GM12891 (cell line): ENCODE data around the gene PLCB1. TPM values are rescaled to one million over a fixed set of nuclear protein-coding genes. Genes with fewer than 3 reads are reported as not detected.
"Not testable (repeated sequence)": the region's sequence is repeated elsewhere in the genome, so short reads cannot be mapped to it uniquely, and the experiment has no call there.

Experiments used
- DNase-seq: peaks from one replicate; pipeline ENCODE4 v3.0.0; 2011; ENCODE audit warnings: low spot score; ENCODE audit not compliant: insufficient read length
- FAIRE-seq: peaks from 2 replicates; lab custom pipeline; 2011; peaks lifted over from hg19 to GRCh38; lab: Jason Lieb, UNC
- PAX5 ChIP-seq: IDR thresholded peaks from 2 replicates; pipeline ENCODE4 v1.6.1; 2011; ENCODE audit warnings: low read length, moderate library complexity, mild to moderate bottlenecking; ENCODE audit not compliant: insufficient read depth, severe bottlenecking
- POLR2A ChIP-seq: IDR thresholded peaks from 2 replicates; pipeline ENCODE4 v1.6.1; 2011; ENCODE audit warnings: low read depth, low read length, control low read depth
- POLR2AphosphoS5 ChIP-seq: IDR thresholded peaks from 2 replicates; pipeline ENCODE4 v1.6.1; 2011; ENCODE audit warnings: low read depth, low read length, control low read depth
- POU2F2 ChIP-seq: IDR thresholded peaks from 2 replicates; pipeline ENCODE4 v1.6.1; 2011; ENCODE audit warnings: low read depth, mild to moderate bottlenecking, control low read depth, low read length, moderate library complexity
- SPI1 ChIP-seq: IDR thresholded peaks from 2 replicates; pipeline ENCODE4 v1.6.1; 2011; ENCODE audit warnings: low read depth, low read length, control low read depth
- TAF1 ChIP-seq: IDR thresholded peaks from 2 replicates; pipeline ENCODE4 v1.6.1; 2011; ENCODE audit warnings: low read depth, low read length, control low read depth
- polyA plus RNA-seq: library from polyadenylated mRNA; unstranded; fragments of >200 nt; gene quantifications from one replicate; pipeline ENCODE4 v1.2.1, GENCODE V29; 2012; ENCODE audit warnings: low read depth, missing spikeins, inconsistent platforms; ENCODE audit not compliant: missing spikeins

The PLCB1 gene
- not detected for polyA plus RNA-seq

DNA sequence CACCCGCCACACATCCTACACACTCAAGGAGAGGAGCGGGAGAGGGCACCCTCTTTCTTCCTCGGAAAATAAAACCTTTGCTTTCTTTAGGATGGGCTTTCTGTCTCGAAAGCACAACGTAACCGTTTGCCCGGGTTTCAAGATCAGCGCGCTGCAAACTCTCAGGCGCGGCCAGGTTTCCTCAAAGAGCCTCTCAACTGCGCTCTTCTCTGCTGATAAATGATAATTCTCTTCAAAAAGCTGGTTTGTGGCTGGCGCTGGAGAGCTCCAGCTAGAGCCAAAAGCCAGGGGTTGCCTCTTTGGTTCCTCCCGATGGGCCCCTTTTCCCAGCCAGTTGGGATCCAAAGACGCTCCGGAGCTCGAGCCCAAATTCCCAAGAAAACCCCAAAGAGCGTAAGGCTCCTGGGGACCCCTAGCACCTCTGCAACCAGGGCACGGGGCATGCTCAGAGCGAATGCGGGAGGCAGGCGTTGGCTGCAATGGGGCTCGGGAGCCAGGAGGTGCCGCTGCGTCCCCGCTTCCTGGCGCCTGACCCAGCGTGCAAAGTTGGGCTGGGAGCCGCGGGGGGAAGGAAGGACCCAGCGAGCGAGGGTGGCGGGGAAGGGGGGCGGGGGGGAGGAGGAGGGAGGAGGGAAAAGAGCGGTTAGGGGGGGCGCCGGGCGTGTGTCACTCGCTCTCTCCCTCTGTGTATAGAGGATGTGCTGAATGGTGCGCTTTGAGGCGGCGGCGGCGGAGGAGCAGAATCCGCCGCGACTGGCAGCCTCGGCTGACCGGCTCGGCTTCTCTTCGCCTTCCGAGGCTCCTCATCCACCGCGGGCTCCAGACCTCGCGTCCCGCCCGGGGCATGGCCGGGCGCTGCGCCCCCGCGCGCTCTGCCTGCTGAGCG, at the start of gene PLCB1:
TSS of gene PLCB1 (plus strand) at position 669 of the 886 bp plus-strand sequence. CDS start 386 bp downstream, outside the sequence.
- FAIRE-seq: peak; percentile 87
- TF ChIP-seq POU2F2 (no peak), POLR2A (no peak), SPI1 (no peak), TAF1 (no peak), PAX5 (no peak), POLR2AphosphoS5 (no peak)
- DNase-seq: peak; percentile 74

DNA sequence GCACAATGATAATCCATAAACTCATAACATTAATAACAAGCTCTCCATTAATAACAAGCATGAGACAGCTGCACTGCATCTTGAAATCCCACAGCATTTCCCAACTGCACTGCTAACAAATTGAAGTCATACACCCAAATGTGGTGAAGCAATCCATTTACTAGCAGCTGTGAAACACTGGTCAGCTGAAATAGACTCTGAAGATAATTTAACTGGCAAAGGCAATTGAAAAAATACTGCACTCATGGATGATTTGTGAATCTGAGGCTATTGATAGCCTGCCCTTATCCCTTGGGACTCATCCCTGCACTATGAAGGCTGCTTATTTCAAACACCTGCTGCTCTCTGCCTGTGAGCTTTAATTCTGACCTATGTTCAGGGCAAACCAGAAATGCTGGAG, 49.1 kb upstream of the PLCB1 start:
- TF ChIP-seq PAX5 (no peak), POLR2AphosphoS5 (no peak), SPI1 (no peak), POLR2A (no peak), POU2F2 (no peak), TAF1 (no peak)
- DNase-seq (no peak), FAIRE-seq (no peak)

DNA sequence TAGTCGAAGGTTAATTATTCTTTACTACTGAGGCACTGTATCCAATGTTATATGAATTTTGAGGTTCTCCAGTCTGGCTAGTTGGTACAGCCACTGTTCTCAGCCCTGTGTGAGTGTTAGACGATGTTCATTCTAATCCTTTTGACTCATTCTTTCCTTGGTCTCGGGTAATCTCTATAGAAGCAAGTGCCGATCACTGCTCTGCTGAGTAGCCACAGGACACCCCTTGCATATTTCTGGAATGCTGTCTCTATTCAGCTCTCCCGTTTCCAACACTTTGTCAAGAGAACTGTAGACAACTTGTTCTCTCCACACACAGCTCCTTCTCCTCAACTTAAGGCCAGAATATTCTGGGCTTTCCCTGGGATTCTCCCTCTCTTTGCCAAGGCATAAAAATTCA, 42.4 kb upstream of the PLCB1 start:
- TF ChIP-seq POLR2AphosphoS5 (no peak), TAF1 (no peak), POU2F2 (no peak), SPI1 (no peak), POLR2A (no peak), PAX5 (no peak)
- DNase-seq (no peak), FAIRE-seq (no peak)

- TF ChIP-seq POU2F2 (no peak), PAX5 (no peak), TAF1 (no peak), SPI1 (no peak), POLR2A (no peak), POLR2AphosphoS5 (no peak)
- no peak for DNase-seq
- FAIRE-seq: no peak
Observed at GRCh38 chr20:8094415-8094818, 37.6 kb upstream of the PLCB1 start.

GRCh38 chr20:8094850-8095249, 37.2 kb upstream of the PLCB1 start:
- DNase-seq (no peak), FAIRE-seq (no peak)
- TF ChIP-seq TAF1 (no peak), POLR2AphosphoS5 (no peak), POU2F2 (no peak), SPI1 (no peak), PAX5 (no peak), POLR2A (no peak)

- DNase-seq (no peak), FAIRE-seq (no peak)
- TF ChIP-seq POLR2A (no peak), SPI1 (no peak), PAX5 (no peak), POU2F2 (no peak), TAF1 (no peak), POLR2AphosphoS5 (no peak)
Observed at GRCh38 chr20:8095648-8096572, 36.2 kb upstream of the PLCB1 start.

DNA sequence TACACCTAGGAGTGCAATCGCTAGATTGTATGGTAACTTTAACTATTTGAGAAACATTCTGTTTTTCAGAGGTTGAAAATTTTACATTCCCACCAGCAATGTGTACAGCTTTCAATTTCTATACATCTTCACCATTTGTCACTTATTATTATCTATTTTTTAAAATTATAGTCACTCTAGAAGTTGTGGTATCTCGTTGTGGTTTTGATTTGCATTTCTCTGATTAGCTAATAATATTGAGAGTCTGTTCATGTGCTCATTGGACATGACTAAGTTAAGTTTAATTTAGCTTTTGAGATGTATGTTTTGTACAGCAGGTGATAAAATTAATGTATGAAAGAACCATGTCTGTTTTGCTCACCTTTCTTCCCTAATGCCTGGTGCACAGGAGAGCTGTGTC, 34.8 kb upstream of the PLCB1 start:
- no peak for FAIRE-seq

DNA sequence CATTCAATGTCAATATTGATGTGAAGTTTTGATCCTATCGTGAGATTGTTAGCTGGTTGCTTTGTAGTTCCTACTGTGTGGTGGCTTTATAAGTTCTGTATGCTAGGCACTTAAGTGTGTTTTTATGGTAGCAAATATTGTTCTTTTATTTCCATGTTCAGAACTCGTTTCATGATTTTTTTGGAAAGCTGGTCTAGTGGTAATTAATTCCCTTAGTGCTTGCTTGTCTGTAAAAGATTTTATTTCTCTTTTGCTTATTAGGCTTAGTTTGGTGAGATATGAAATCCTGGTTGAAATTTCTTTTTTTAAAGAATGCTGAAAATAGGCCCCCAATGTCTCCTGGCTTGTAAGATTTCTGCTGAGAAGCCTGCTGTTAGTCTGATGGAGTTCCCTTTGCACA, 27.8 kb upstream of the PLCB1 start:
- FAIRE-seq (no peak), DNase-seq (no peak)
- TF ChIP-seq POU2F2: no peak
- TF ChIP-seq POLR2AphosphoS5: no peak
- no peak for TF ChIP-seq TAF1
- no peak for TF ChIP-seq PAX5

More for the DNA sequence above, 34.8 kb upstream of the PLCB1 start:
- TF ChIP-seq POLR2AphosphoS5: no peak
- no peak for TF ChIP-seq POU2F2
- no peak for DNase-seq

- not testable (repeated sequence) for FAIRE-seq, DNase-seq
Observed at GRCh38 chr20:8114612-8115011, 17.5 kb upstream of the PLCB1 start.

- DNase-seq: no peak
- TF ChIP-seq SPI1 (no peak), POLR2AphosphoS5 (no peak), TAF1 (no peak), POU2F2 (no peak), POLR2A (no peak), PAX5 (no peak)
Observed at GRCh38 chr20:8115436-8115835, 16.6 kb upstream of the PLCB1 start.

More at GRCh38 chr20:8115436-8115835, 16.6 kb upstream of the PLCB1 start:
- FAIRE-seq: no peak
